GM10847 (cell line): ENCODE measurements around the gene FAT2.

ENCODE experiments used
- POLR2A ChIP-seq: IDR thresholded peaks from 2 replicates; pipeline ENCODE4 v1.6.1; 2011; ENCODE audit not compliant: insufficient read length; ENCODE audit errors: extremely low read depth

Gene FAT2

DNA sequence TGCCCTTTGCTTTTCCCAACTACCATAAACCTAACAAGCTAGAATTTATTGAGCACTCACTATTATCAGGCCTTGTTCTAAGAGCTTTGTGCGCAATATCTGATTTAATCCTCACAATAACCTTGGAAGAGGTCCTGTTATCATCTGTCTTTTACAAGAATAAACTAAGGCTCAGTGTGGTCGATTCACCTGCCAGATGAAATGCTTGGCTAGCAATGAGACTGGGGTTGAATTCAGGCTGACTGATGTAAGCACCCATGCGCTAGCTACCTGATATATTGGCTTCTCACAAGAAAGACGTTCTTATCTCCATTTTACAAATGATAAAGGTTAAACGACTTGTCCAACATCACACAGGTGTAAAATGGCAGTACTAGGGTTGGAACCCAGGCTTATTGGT is 37.4 kb downstream of the FAT2 start:
- TF ChIP-seq POLR2A = no peak

DNA sequence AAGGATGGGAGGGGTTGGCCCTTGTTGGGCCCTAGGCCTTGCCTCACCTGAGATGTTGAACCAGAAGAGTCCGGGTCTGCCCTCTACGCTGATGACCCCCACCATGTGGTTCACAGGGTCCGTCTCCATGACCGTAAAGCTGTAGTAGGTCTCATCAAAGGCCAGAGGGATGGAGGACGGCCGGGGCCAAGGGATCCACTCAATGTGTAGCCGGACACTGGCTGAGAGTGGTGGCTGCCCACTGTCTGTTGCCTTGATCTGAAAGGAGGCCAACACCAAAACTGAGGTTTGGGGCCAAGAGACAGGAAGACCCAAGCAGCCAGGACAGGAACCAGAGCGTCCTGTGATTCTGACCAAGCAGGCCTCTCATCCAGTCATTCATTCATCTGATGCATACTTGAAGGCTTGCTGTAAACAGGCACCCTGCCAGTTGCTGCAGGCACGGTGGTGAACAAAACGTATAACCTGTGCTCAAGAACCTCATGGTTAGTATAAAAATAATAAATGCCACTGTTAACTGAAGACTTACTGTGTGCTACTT is 37.9 kb downstream of the FAT2 start:
- no peak for TF ChIP-seq POLR2A

- no peak for TF ChIP-seq POLR2A
Measured at GRCh38 chr5:151551985-151552384, 39.1 kb downstream of the FAT2 start.

- TF ChIP-seq POLR2A = no peak
Measured at GRCh38 chr5:151550146-151550545, 41.0 kb downstream of the FAT2 start.

GRCh38 chr5:151549713-151550112 is 41.4 kb downstream of the FAT2 start:
- no peak for TF ChIP-seq POLR2A

DNA sequence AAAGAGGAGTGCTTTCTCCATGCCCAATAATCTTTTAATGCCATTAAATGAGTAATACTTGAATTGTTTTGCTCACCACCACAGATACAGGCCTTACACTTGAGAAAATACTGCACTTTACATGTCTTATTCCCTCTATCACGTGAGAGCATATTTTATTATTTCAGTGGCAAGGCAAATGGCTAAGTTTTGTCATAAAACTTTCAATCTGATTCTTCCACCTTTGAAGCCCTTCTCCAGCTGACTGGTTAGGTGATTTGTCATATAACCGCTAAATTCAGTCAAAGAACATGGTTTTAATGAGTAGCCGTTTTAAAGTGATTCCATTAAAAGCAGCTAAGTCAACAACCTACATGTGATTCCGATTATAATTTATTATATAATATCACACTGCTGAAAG is 43.8 kb downstream of the FAT2 start:
- no peak for TF ChIP-seq POLR2A

DNA sequence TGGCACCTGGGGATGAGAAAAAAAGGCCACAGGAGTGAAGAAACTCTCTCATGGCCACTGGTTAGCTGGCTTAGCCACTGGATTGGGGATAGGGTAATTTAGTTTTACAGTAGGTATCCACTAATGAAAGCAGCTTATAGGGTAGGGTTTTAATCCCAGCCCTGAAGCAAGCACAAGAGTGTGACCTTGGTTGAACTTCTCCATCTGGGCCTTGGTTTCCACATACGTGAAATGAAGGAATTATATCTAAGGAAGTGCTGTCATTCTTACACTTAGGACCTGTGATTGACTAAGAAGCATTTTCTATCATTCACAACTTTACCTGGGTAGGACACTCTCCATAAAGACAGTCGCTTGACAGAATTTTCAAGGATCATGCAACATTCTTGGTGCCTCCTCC is 49.6 kb downstream of the FAT2 start:
- no peak for TF ChIP-seq POLR2A
